Measurements from ENCODE around the gene RNF5. TPM values are rescaled to one million over a fixed set of nuclear protein-coding genes. Genes with fewer than 3 reads are reported as not detected.
A peak's percentile ranks its signal among the peaks of the same experiment; 100 is the strongest.
"Not testable (repeated sequence)": the region's sequence is repeated elsewhere in the genome, so short reads cannot be mapped to it uniquely, and the experiment has no call there.

The RNF5 gene
- total RNA-seq, 4 donors from 2014 or later: 74.5 to 117 (median 107) TPM

- H3K4me3 ChIP-seq: no peak overlapping the region
- no peaks in the 10 kb centered on the region for H3K9me3 ChIP-seq
- TF ChIP-seq CTCF (IDR thresholded peaks at IDR 0.05) (no peak), POLR2A (IDR thresholded peaks at IDR 0.05) (no peak), EP300 (IDR thresholded peaks at IDR 0.05) (no peak)
- H3K27ac ChIP-seq: peak overlapping the region in 2 of 4 donors; percentile 48 to 55
- no peaks in the 10 kb centered on the region for H3K27me3 ChIP-seq
- no peak for DNase-seq (ENCODE audit: low spot score in 2 of 2)
- H3K4me1 ChIP-seq: peaks cover 0 to 6% (median 5%) of the 10 kb centered on the region in 4 donors
- no peaks in the 10 kb centered on the region for H3K36me3 ChIP-seq
- 70 to 74% methylated on average over 9 of the region's 9 CpGs for WGBS, 2 donors
Measured at GRCh38 chr6:32202186-32202585, 24.0 kb downstream of the RNF5 start.

- Histone ChIP-seq H3K9me3 (no peaks in the 10 kb centered on the region), H3K4me1 (no peaks in the 10 kb centered on the region), H3K36me3 (no peaks in the 10 kb centered on the region), H3K27me3 (no peaks in the 10 kb centered on the region), H3K27ac (peak overlapping the region in 2 of 4 donors; percentile 54 to 59), H3K4me3 (no peak overlapping the region)
- no peak for DNase-seq (ENCODE audit: low spot score in 2 of 2)
- WGBS, 2 donors: 71 to 76% methylated on average over 5 to 9 of the region's 9 CpGs
- TF ChIP-seq EP300 (IDR thresholded peaks at IDR 0.05) (peak in 1 of 2 donors; percentile 29), CTCF (IDR thresholded peaks at IDR 0.05) (no peak), POLR2A (IDR thresholded peaks at IDR 0.05) (no peak)
Measured at GRCh38 chr6:32203426-32204267, 25.4 kb downstream of the RNF5 start.

- 87 to 98% methylated on average over 3 of the region's 3 CpGs for WGBS, 2 donors
- no peak for DNase-seq (ENCODE audit: low spot score in 2 of 2)
- peak overlapping the region in 1 of 4 donors; percentile 59 for H3K27ac ChIP-seq
- H3K4me1 ChIP-seq: no peaks in the 10 kb centered on the region
- no peaks in the 10 kb centered on the region for H3K9me3 ChIP-seq
- H3K27me3 ChIP-seq: no peaks in the 10 kb centered on the region
- no peak overlapping the region for H3K4me3 ChIP-seq
- no peak for TF ChIP-seq EP300 (IDR thresholded peaks at IDR 0.05)
- no peak for TF ChIP-seq CTCF (IDR thresholded peaks at IDR 0.05)
- no peak for TF ChIP-seq POLR2A (IDR thresholded peaks at IDR 0.05)
- no peaks in the 10 kb centered on the region for H3K36me3 ChIP-seq
Measured at GRCh38 chr6:32204268-32204715, 26.1 kb downstream of the RNF5 start.

- H3K36me3 ChIP-seq: no peaks in the 10 kb centered on the region
- H3K9me3 ChIP-seq: no peaks in the 10 kb centered on the region
- no peak overlapping the region for H3K4me3 ChIP-seq
- no peak overlapping the region for H3K27ac ChIP-seq
- DNase-seq (ENCODE audit: low spot score in 2 of 2): no peak
- H3K4me1 ChIP-seq: no peaks in the 10 kb centered on the region
- WGBS, 2 donors: 90 to 93% methylated on average over 1 of the region's 1 CpG
- TF ChIP-seq POLR2A (IDR thresholded peaks at IDR 0.05) (no peak), EP300 (IDR thresholded peaks at IDR 0.05) (no peak), CTCF (IDR thresholded peaks at IDR 0.05) (no peak)
- H3K27me3 ChIP-seq: no peaks in the 10 kb centered on the region
Measured at GRCh38 chr6:32208996-32209395, 30.8 kb downstream of the RNF5 start.

DNA sequence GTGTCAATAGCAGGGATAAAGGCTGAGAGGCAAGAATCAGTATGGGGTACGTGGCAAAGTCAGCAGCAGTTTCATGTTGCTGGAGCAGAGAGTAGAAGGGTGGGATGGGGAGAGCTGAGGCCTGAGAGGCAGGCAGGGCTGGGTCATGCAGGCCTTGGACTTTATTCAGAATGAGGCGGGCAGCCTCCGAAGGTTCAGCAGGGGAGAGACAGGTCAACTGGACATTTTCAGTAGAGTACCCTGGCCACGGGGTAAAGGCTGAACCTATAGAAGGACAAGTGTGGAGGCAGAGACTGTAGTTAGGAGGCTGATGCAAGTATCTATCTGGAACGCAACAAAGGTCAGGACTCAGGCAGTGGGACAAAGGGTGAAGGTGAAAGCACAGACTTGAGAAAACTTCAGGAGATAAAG lies 32.0 kb downstream of the RNF5 start:
- Histone ChIP-seq H3K4me3 (no peak overlapping the region), H3K27me3 (no peaks in the 10 kb centered on the region), H3K36me3 (no peaks in the 10 kb centered on the region), H3K27ac (no peak overlapping the region), H3K9me3 (no peaks in the 10 kb centered on the region), H3K4me1 (no peaks in the 10 kb centered on the region)
- TF ChIP-seq POLR2A (IDR thresholded peaks at IDR 0.05) (no peak), CTCF (IDR thresholded peaks at IDR 0.05) (no peak), EP300 (IDR thresholded peaks at IDR 0.05) (no peak)
- DNase-seq (ENCODE audit: low spot score in 2 of 2): no peak
- 77 to 79% methylated on average over 5 of the region's 5 CpGs for WGBS, 2 donors

- not testable (repeated sequence) for H3K27ac ChIP-seq; DNase-seq (ENCODE audit: low spot score in 2 of 2); H3K27me3 ChIP-seq
Measured at GRCh38 chr6:32211432-32211831, 33.2 kb downstream of the RNF5 start.

More at GRCh38 chr6:32211432-32211831, 33.2 kb downstream of the RNF5 start:
- not testable (repeated sequence) for H3K36me3 ChIP-seq, H3K4me3 ChIP-seq, H3K9me3 ChIP-seq, H3K4me1 ChIP-seq
- WGBS, 2 donors: 85% methylated on average over 4 of the region's 4 CpGs
